ENCODE results near the gene TRIO. TPM values are rescaled to one million over a fixed set of nuclear protein-coding genes. Genes with fewer than 3 reads are reported as not detected.

The TRIO gene
- total RNA-seq, 1 donor from 2014 or later = 95.6 TPM

- DNase-seq (ENCODE audit: low read depth in 2 of 2) = no peak
Observed at GRCh38 chr5:14245132-14245925, 102.2 kb downstream of the TRIO start.

- no peak for DNase-seq (ENCODE audit: low read depth in 2 of 2)
Observed at GRCh38 chr5:14246350-14247053, 103.4 kb downstream of the TRIO start.

- no peak for DNase-seq (ENCODE audit: low read depth in 2 of 2)
Observed at GRCh38 chr5:14247054-14247386, 103.9 kb downstream of the TRIO start.

GRCh38 chr5:14249258-14250082, 106.3 kb downstream of the TRIO start:
- no peak for DNase-seq (ENCODE audit: low read depth in 2 of 2)

DNA sequence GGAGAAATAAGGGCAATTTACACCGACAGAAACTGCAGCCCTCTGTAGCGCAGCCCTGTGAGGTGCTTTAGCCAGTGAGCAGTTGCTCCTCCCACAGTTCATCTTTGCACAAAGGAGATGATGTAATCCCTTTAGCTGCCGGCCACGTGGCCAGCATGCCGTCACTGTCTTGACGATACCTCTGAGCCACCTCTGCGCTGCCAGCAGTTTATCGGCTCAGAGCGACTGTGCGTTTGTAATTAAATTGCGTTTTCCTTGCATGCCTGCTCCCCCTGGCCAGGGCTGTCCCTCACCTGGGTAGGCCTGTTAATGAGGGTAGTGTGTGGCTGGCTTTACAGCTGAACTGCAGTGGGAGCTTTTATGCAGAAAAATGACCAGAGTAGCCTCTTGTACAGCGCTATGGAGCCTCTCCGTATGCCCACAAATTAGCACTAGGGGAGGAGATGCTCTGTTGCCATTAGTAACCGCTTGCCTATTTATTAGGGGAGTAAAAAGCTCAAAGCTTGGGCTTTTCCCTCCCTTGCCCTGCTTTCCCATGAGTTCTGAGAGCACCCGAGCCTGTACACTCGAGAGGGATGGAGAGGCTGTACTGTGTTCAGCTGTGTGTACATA, 107.0 kb downstream of the TRIO start:
- peak in 1 of 2 donors; percentile 65 for DNase-seq (ENCODE audit: low read depth in 2 of 2)

GRCh38 chr5:14250748-14251701, 107.9 kb downstream of the TRIO start:
- DNase-seq (ENCODE audit: low read depth in 2 of 2) = peak in 1 of 2 donors; percentile 29

GRCh38 chr5:14251733-14252132, 108.6 kb downstream of the TRIO start:
- DNase-seq (ENCODE audit: low read depth in 2 of 2) = no peak

- no peak for DNase-seq (ENCODE audit: low read depth in 2 of 2)
Observed at GRCh38 chr5:14252793-14253192, 109.7 kb downstream of the TRIO start.

- peak in 1 of 2 donors; percentile 58 for DNase-seq (ENCODE audit: low read depth in 2 of 2)
Observed at GRCh38 chr5:14254686-14255085, 111.5 kb downstream of the TRIO start.

DNA sequence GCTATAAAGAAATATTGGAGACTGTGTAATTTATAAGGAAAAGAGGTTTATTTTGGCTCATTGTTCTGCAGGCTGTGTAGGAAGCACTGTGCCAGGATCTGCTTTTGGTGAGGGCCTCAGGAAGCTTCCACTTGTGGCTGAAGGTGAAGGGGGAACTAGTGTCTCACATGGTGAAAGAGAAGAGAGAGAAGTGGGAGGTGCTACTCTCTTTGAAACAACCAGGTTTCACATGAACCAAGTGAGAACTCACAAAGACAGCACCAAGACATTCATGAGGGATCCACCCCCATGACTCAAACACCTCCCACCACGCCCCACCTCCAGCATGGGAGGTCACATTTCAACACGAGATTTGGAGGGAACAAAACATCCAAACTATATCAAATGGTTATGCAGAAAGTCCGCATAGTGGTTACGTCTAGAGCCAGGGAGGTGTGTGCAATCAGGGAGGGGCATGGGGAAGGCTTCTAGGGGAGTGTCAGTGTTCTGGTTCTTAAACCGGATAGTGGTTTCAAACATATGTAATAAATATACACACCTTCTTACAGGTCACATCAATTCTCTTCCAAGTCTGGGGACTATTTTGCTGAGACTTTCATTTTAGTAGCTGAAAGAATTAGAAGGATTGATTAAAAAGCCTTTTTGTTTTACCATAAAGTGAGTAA, 113.0 kb downstream of the TRIO start:
- DNase-seq (ENCODE audit: low read depth in 2 of 2) = no peak

DNA sequence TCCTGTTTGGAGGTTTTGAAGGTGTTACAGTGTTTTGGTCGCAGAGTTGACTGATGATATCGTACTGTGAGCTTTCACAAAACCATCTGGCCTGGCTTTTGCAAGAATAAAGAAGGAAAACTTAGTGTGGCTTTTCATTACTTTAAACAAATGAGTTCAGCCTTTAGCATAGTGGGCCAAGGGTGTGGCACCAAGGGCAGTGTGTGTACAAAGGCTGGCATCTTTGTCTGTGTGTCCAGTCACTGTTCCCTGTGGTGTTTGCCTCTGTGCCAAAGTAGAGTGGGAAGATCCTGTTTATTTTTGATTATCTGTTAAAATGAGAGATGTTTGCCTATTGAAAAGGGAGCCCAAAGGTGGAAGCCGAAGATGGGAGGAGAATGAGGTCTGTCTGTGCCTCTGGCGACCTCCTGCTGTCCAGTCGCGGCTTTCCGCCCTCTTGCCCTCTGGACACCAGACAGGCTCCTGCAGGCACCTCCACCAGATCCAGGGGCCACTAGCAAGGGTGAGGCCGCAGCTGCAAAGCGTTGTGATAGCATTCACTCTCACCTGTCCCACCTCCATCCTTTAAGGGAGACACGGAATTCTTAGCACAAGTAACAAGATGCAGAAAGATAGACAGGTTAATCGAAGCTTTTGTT, 113.7 kb downstream of the TRIO start:
- no peak for DNase-seq (ENCODE audit: low read depth in 2 of 2)

- no peak for DNase-seq (ENCODE audit: low read depth in 2 of 2)
Observed at GRCh38 chr5:14257995-14258403, 114.9 kb downstream of the TRIO start.

GRCh38 chr5:14258840-14259239, 115.7 kb downstream of the TRIO start:
- DNase-seq (ENCODE audit: low read depth in 2 of 2) = peak in 1 of 2 donors; percentile 77

GRCh38 chr5:14260637-14261036, 117.5 kb downstream of the TRIO start:
- no peak for DNase-seq (ENCODE audit: low read depth in 2 of 2)

DNA sequence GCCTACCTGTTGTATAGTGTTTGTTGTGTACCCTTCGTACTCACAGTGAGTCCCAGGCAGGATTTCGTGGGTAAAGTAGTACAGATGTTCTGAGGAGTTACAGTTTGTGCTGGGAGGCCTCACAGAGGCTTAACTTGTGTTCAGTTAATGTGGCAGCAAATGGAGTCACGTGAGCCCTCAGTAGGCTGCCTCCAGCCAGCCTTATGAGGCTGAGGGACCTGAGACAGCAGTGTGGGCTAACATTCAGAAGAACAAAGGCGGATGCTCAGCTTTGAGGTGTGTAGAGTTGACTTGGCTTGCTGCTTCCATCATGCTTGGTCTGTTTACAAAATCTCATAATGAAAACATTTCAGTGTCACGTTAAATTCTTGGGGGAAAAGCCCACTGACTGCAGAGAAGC, 118.1 kb downstream of the TRIO start:
- DNase-seq (ENCODE audit: low read depth in 2 of 2) = peak in 1 of 2 donors; percentile 42

GRCh38 chr5:14261856-14262611, 118.9 kb downstream of the TRIO start:
- no peak for DNase-seq (ENCODE audit: low read depth in 2 of 2)

DNA sequence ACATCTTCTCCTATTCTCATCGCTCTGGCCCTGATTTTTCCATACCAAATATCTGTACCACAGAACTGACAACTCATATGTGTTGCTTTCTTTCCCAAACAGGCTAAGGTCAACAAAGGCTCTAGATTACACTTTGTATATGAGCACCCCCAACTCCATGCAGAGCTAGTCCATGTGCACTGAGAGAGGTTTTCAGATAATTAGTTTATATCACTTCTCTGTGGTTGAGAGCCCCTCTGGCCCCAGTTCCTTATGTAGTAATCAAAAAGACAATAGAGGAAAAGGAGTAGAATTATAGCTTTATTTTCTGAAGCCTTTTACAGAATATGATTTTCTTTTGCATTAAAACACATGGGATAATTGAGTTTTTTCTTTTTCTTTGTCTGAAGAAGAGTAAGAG, 120.0 kb downstream of the TRIO start:
- no peak for DNase-seq (ENCODE audit: low read depth in 2 of 2)

- no peak for DNase-seq (ENCODE audit: low read depth in 2 of 2)
Observed at GRCh38 chr5:14263699-14264098, 120.6 kb downstream of the TRIO start.

All from lung microvascular endothelial cell (primary cell).